ENCODE results near the gene MAP3K2. TPM values are rescaled to one million over a fixed set of nuclear protein-coding genes. Genes with fewer than 3 reads are reported as not detected.

Gene MAP3K2
- total and polyA plus RNA-seq, 10 of the 15 experiments (the other 5 are each of a cell fraction or from before 2014, with no cell fraction given): 2.7 to 39.6 (median 16.1) TPM

GRCh38 chr2:127387655-127388422, at the start of gene MAP3K2 (continued):
- peak; percentile 7; the same call in 1 of the 2 replicates for TF ChIP-seq PKNOX1 (IDR thresholded peaks at IDR 0.05)
- TF ChIP-seq YY1 (IDR thresholded peaks at IDR 0.05; ENCODE audit: low read depth, low read length): peak; percentile 73
- no peak for TF ChIP-seq POLR2AphosphoS2 (IDR thresholded peaks at IDR 0.05; ENCODE audit: low read depth, low read length)
- TF ChIP-seq CBFB (IDR thresholded peaks at IDR 0.05; ENCODE audit: low read depth): peak; percentile 50; the same call in 1 of the 2 replicates
- peak; percentile 58 for TF ChIP-seq MEF2B (IDR thresholded peaks at IDR 0.05; ENCODE audit: partially characterized antibody, poor library complexity, severe bottlenecking)
- TF ChIP-seq ASH2L (IDR thresholded peaks at IDR 0.05; ENCODE audit: borderline replicate concordance, low read depth): peak; percentile 68; the same call in 1 of the 2 replicates
- TF ChIP-seq ZNF274 (IDR thresholded peaks at IDR 0.05; ENCODE audit: insufficient read depth, insufficient read length): no peak
- 0 out of 2 replicates have a peak, but pooled peaks have one; percentile 6 for TF ChIP-seq CBX5 (IDR thresholded peaks at IDR 0.05; ENCODE audit: low read depth)
- peak; percentile 93 for TF ChIP-seq SMARCA5 (IDR thresholded peaks at IDR 0.05)
- no peak for TF ChIP-seq NFXL1 (IDR thresholded peaks at IDR 0.05; ENCODE audit: borderline replicate concordance)
- no peak; the same call in 1 of the 2 replicates for TF ChIP-seq ZNF687 (IDR thresholded peaks at IDR 0.05)
- no peak for TF ChIP-seq ESRRA (IDR thresholded peaks at IDR 0.05; ENCODE audit: low read length)
- TF ChIP-seq ZNF217 (IDR thresholded peaks at IDR 0.05): no peak
- TF ChIP-seq RBBP5 (conservative IDR thresholded peaks at IDR 0.05): 0 out of 2 replicates have a peak, but pooled peaks have one; percentile 24
- TF ChIP-seq POLR2A (IDR thresholded peaks at IDR 0.05; ENCODE audit: low read depth, low read length): peak; percentile 97
- TF ChIP-seq PBX3 (IDR thresholded peaks at IDR 0.05; ENCODE audit: insufficient replicate concordance, low read depth, low read length): no peak
- TF ChIP-seq POU2F2 (IDR thresholded peaks at IDR 0.05; ENCODE audit: borderline replicate concordance, low read depth, low read length): no peak
- TF ChIP-seq MYB (IDR thresholded peaks at IDR 0.05; ENCODE audit: borderline replicate concordance, low read depth, low read length): no peak
- TF ChIP-seq TARDBP (IDR thresholded peaks at IDR 0.05; ENCODE audit: borderline replicate concordance): 0 out of 2 replicates have a peak, but pooled peaks have one; percentile 48
- no peak for TF ChIP-seq SMAD1 (IDR thresholded peaks at IDR 0.05; ENCODE audit: low read depth, partially characterized antibody)
- TF ChIP-seq ZSCAN29 (IDR thresholded peaks at IDR 0.05): no peak
- no peak for TF ChIP-seq SUZ12 (IDR thresholded peaks at IDR 0.05; ENCODE audit: unreplicated experiment)
- TF ChIP-seq ZBTB33 (IDR thresholded peaks at IDR 0.05): no peak
